ENCODE data around the gene NRARP.
"Not testable (repeated sequence)": the region's sequence is repeated elsewhere in the genome, so short reads cannot be mapped to it uniquely, and the experiment has no call there.

Gene NRARP

GRCh38 chr9:137275588-137276472 lies 26.2 kb downstream of the NRARP start:
- no peak for DNase-seq

GRCh38 chr9:137275203-137275587 lies 26.9 kb downstream of the NRARP start:
- no peak for DNase-seq

GRCh38 chr9:137273611-137274320 lies 28.3 kb downstream of the NRARP start:
- peak; percentile 38 for DNase-seq

- no peak for DNase-seq
Measured at GRCh38 chr9:137273095-137273490, 29.0 kb downstream of the NRARP start.

- DNase-seq = no peak
Measured at GRCh38 chr9:137272241-137273094, 29.6 kb downstream of the NRARP start.

GRCh38 chr9:137271696-137272076 lies 30.4 kb downstream of the NRARP start:
- no peak for DNase-seq

GRCh38 chr9:137270929-137271695 lies 31.0 kb downstream of the NRARP start:
- no peak for DNase-seq

- DNase-seq = peak; percentile 45
Measured at GRCh38 chr9:137269231-137269772, 32.8 kb downstream of the NRARP start.

- no peak for DNase-seq
Measured at GRCh38 chr9:137268538-137269201, 33.4 kb downstream of the NRARP start.

GRCh38 chr9:137267933-137268355 lies 34.1 kb downstream of the NRARP start:
- DNase-seq = no peak

GRCh38 chr9:137266585-137267453 lies 35.3 kb downstream of the NRARP start:
- DNase-seq = no peak

- no peak for DNase-seq
Measured at GRCh38 chr9:137266162-137266527, 35.9 kb downstream of the NRARP start.

- DNase-seq = no peak
Measured at GRCh38 chr9:137265496-137266161, 36.4 kb downstream of the NRARP start.

- no peak for DNase-seq
Measured at GRCh38 chr9:137264067-137264466, 38.0 kb downstream of the NRARP start.

- no peak for DNase-seq
Measured at GRCh38 chr9:137263506-137263905, 38.6 kb downstream of the NRARP start.

GRCh38 chr9:137262909-137263285 lies 39.2 kb downstream of the NRARP start:
- DNase-seq = no peak

- not testable (repeated sequence) for DNase-seq
Measured at GRCh38 chr9:137262173-137262908, 39.7 kb downstream of the NRARP start.

- no peak for DNase-seq
Measured at GRCh38 chr9:137256856-137257255, 45.2 kb downstream of the NRARP start.

- no peak for DNase-seq
Measured at GRCh38 chr9:137256362-137256761, 45.7 kb downstream of the NRARP start.
